GM18498 (cell line): ENCODE results near the gene CHDH.

ENCODE experiments used
- ATAC-seq: cut with Tn5 transposase; IDR thresholded peaks from one replicate; pipeline ENCODE4 v1.9.1; 2021; ENCODE audit warnings: mild to moderate bottlenecking, moderate library complexity; ENCODE audit not compliant: unreplicated experiment

Gene CHDH

DNA sequence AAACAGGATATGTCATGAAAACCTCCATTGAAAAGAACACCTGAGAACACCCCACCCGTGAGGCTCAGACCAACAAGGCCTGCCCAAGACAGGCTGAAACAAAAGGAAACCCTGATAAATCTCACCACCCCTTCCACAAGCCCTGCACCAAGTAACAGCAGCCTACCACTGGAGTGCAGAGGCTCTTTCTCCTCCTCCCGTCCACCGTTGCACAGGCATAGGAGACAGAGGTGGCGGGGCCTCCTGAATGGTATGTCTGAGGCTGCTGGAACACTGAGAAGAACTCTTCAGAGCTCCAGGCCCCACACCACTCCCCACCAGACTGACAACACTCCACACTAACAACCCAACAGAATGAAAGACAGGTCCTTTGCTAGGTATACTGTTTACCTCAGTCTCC is 21.4 kb downstream of the CHDH start:
- ATAC-seq, result no peak

DNA sequence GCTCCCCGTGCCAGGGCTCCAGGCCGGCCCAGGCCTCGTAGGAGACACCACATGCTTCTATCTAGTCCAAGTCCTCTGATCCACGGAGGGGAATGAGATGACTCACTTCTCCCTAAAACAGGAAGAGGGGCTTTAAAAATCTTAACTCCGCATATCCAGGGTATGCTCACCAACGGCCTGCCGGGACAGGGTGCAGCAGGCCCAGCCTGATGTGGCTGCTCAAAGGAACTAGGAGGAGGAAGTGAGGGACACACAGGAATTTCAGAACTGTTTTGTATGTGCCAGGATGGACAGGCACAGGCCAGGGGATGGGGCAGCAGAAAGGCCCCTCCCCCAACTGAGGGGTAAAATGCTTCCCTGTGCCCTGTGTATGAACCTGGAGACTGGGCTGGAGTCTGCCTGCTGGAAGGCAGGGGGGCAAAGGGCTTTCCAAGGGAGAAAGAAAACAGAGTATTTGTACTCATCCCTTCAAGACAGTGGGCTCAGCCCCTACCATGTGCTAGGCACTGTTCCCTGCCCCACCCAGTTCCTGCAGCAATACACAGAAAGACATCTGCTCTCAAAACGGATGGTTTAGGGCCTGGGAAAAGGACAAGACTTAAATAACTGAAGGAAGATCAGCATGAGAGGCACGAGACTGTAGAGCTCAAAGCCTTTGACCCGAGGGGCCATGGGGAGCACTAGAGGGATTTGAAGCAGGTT is 22.1 kb downstream of the CHDH start:
- no peak for ATAC-seq

DNA sequence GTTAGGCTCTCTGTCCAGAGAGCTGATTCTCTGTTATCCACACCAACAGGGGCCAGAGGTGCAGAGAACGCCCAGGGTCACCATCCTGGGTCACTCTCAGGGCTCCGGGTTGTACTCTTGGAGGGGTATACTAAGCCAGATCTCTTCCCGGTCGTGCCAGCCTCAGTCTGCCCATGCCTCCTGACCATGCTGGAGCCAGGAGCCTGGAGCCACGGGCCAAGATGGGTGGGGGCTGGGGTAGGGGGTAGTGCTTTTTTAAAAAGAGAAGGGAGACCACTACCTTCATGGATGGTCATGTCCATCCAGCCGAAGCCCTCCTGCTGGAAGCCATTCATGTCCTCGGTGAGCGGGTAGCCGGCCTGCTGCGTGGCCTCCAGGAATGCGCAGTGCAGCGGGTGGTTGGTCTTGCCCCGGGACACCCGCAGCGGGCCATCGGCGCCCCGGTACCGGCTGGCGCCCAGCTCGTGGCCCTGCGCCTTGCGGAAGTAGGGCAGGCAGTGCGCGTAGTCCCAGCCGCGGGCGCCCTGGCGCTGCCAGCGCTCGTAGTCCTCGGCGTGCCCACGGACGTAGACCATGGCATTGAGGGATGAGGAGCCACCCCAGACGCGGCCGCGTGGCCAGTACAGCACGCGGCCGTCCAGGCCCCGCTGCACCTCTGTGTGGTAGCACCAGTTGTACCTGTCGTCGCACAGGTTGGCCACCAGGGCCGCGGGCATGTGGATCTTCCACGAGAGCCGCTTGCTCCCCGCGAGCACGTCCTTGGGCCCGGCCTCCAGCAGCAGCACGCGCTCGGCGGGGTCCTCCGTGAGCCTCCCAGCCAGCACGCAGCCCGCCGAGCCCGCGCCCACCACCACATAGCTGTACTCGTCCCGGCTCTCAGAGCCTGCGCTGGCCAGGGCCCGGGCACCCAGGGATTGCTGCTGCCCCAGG is 22.9 kb downstream of the CHDH start:
- no peak for ATAC-seq

DNA sequence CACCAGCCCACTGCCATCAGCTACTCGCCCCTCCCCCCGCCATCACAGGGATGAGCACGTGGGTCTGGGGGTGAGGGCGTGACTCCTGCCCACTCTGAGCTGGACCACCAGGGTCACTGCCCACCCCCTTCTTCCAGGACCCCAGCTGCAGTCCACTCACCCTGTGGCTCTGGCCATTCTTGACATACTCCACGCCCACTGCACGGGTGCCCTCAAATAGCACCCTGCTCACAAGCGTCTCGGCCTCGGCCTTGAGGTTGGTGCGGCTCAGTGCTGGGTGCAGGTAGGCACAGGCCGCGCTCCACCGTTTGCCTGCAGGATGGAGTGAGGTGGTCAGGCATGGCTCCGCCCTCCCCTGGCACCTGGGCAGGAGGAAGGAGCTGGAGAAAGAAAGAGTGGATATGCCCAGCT is 23.9 kb downstream of the CHDH start:
- ATAC-seq, result no peak

DNA sequence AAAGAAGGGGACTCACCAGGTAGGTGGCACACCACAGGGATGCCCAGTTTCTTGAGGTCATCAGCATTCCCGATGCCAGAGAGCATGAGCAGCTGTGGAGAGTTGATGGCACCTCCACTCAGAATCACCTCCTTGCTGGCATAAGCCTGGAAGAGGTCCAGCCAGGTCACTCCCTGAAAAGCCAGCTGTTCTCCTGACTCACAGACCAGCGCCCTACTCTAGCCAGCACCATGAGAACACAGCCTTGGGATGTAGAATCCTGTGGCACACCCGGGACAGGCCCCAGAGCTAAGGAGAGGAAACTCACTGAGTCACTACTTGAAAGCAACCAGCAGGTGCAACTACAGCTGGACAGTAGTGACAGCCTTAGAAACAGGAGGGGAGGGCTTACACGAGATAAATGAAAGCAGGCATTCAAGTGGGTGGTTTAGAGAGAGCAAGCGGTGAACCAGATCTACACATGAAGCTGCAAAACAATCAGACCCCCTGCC is 24.5 kb downstream of the CHDH start:
- ATAC-seq, result no peak

DNA sequence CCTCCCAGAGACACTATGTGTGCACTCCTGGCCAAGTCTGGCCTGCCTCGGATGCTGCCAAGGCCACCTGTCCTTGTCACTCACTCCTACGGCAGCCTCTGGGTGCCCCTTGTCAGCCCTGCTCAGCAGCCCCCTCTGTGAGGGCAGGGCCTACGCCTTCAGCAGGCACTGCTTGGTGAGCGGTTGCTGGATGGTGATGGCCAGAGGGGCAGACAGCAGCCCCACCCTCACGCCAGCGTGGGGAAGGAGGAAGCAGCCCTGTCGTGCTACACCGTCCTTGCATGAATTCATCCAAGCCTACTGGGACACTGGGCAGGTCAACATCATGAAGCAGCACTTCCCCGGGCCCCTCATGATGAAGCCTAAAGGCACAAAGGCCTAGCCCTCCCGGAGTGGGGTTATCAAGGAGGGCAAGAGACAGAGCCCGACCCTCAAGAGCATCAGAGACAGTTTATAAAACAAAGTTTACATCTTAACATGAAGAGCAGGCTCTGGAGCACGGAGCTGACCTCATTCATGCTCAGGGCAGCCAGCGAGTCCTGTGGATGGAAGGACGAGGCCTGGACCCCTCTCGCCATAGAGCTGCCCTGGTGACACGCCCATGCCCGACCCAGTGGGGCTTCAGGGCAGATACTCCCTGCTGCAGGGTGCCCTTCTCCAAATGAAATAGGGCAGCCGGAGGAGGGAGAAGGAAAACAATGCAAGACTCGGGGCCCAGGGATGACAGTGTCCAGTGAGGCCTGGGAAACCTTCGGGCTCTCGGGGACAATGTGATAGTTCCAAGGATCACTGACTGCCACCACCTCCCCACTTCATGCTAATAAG is 25.3 kb downstream of the CHDH start:
- ATAC-seq, result no peak

DNA sequence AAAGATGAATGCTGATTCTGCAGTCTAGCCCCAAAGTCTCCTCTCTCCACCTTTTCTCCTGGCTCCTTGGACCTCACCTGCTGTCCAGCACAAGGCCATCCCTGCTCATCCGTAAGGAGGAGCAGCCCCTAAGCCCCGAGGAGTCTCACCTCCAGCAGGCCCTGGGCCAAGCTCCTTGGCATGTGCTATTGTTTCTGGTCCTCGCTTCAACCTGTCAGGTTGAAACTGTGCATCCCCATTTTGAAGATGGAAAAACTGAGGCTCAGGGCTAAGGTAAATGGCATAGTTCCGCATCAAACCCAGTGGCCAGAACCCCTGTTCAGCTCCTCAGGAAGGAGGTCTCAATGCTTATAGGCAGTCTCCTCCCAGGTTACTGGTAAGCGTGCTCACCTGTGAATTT is 26.1 kb downstream of the CHDH start:
- ATAC-seq, result no peak

DNA sequence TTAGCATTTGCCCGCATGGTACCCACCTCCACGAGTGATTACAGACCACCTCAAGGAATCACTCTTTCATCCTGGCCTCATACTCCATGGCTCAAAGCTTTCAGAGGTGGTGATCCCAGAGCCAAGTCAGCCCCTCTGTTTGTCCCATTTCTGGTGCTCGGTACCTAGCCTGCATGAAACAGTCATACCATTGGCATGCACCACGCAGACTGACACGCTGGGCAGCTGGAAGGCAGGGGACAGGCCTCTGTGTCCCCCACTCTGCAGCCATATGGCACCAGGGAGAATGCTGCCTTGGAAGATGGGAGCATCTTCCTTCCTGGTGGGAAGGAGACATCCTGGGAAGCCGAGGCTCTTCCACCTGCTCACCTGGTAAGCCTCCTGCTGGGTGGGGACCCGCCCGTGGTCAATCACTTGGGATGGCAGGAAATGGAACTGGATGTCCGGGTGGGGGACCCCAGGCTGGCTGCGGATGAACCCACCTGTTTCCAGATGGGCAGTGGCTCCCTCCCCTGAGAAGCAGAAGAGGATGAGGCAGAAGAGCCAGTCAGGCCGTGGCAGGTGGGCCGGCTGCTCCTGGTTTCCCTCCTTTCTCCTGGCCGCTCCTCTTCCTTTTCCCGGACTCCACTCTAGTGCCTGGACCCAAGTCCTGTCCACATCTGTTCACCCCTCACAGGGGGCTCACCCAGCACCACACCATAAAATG is 26.9 kb downstream of the CHDH start:
- no peak for ATAC-seq

DNA sequence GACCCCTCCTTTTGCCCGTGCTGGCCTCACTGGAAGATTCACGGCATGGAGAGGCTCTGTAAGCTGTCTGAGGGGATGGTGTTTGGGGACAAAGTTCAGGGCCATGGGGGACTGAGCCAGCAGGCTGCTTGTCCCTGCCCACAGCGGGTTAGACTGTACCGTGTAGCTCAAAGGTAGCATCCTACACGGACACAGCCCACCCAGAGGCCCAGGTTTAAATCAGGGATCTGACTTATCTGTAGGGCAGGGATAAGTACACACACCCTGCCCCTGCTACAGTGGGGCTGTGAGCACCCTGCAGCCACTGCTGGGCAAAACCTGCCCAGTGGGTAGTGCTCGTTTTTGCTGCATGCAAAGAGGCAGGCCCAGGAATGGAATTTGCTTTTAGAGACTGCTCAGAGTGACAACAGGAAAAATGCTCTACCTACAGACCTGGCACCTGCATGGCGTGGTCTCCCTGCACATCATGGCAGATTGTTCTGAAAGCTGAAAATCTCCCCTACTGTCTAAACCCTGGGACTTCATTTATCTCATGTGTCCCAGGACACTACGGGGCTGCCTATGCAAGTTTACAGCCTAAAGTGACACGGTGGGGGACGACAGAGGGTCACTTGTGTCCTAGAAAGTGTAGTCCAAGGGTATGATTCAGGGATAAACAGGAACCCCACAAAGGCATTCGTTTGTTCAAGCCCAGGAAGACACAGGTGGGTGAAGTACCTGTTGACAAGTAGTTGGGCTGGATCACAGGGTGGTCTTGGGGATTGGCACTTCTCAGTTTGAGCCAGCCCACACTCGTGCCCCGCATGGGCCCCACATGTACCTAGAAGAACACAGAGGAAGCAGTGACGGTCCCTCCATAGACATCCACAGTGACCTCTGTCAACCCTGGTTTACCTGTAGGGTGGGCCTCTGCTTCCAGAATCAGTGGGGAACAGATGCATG is 27.7 kb downstream of the CHDH start:
- ATAC-seq, result no peak

DNA sequence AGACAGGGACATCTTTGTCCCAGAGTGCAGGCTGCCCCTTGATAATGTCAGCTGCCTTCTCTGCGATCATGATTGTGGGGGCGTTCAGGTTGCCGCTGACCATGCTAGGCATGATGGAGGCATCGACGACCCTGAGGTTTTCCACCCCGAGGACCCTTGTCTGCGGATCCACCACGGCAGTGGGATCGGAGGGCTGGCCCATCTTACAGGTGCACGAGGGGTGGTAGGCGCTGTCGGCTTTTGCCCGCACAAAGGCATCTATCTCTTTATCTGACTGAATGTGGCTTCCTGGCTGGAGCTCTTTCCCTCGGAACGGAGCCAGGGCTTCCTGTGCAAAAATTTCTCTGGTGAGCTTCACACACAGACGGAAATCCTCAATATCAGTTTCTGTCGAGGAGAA is 28.4 kb downstream of the CHDH start:
- no peak for ATAC-seq

DNA sequence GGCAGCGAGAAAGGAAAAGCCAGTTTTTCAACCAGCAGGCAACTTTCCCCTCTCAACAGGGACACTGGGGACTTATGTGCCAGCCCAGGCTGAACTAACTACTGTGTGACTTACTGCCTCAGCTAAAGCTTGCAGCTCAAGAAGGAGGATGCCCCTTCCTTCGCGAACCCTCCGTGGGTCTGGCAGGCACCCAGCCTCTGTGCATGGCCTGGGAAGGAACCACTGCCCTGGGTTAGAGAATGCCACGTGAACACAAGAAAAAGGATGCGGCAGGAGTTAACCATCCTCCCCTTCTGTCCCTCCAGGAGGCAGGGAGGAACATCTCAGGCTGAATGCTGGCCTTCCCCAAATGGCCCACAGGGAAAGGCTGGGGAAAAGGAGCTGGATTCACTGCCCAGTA is 29.0 kb downstream of the CHDH start:
- no peak for ATAC-seq

DNA sequence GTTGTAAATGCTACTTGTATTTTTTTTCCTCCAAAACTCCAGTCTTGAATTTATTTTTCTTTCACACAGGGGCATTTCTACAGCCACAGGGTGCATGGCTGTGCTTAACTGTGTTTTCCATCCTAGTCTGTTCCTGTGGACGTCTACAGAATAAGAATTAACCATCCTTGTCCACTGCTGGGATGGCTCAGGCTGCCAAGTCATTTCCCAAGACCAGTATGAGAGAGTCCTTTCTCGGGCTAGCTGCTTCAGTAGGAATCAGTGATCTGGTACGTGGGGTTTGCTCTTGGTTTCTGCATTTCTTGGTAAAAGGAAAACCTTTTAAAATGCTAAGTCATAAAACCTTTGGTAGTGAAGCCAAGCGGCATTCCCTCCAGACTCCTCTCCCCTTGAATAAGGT is 29.8 kb downstream of the CHDH start:
- no peak for ATAC-seq

DNA sequence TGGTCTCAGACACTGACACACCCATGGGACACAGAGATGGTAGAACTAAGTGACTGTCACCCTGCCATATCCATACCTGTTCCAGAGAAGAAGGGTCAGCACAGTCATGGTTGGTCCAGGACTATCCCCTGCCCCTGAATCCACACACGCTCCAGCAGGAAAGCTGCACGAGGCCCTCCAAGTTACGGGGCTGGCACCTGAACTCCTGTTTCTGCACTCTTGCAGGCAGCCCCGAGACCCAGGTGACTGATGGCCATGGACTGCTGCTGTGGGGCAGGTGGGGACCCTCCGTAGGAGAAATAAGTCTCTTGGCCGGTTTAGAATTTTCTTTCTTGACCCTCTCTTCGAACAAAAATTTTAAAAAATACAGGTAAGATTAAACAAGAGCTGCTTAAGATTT is 30.6 kb downstream of the CHDH start:
- no peak for ATAC-seq

DNA sequence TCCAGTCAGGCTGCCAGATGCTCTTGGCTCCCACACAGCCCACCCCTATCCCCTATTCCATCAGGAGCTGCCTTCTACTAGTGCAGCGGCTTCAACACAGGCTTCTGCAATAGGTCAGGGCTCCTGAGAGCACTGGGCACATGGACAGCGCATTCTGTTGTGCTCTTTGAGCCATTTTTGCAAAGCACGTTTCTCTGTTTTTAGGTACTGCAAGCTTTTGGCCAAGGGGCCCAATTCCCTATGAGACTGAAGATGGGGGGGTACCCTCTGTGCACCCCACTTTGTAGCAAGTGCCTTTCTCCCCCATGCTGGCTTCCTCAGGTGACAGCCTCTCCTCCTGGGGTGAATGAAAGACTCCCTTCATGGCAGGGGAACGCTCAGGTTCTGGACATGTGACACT is 31.2 kb downstream of the CHDH start:
- no peak for ATAC-seq

DNA sequence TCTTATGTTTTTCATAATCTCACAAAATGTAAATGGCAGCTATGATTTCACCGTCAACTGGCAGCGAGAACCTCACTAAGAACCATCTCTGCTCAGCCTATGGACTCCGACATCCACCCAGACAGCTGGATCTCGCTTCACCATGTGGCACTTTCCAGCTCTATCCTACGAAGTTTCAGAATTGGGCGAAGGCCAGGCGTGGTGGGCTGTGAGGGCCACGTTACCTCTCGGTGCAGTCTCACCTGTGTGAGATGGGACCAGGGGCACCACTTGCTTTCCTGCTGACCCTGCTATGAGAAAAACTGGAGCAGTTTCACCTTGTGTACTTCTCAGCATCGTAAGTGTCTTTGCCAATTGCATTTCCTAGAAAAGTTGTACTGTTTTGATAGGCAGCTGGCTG is 32.3 kb downstream of the CHDH start:
- no peak for ATAC-seq

DNA sequence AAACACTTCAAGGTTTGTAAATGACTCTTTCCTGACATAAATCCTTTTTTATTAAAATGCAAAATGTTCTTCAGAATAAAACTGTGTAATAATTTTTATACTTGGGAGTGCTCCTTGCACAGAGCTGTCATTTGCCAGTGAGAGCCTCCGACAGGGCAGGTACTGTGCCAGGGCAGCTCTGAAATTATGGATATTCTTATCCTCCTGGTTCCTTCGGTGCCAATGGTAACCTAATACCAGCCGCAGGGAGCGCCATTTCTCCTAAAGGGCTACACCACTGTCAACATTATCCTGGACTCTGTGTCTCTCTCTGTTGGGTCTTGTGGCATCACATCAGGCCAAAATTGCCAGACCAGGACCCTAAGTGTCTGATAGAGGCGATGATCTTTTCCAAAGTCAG is 33.0 kb downstream of the CHDH start:
- ATAC-seq, result no peak

DNA sequence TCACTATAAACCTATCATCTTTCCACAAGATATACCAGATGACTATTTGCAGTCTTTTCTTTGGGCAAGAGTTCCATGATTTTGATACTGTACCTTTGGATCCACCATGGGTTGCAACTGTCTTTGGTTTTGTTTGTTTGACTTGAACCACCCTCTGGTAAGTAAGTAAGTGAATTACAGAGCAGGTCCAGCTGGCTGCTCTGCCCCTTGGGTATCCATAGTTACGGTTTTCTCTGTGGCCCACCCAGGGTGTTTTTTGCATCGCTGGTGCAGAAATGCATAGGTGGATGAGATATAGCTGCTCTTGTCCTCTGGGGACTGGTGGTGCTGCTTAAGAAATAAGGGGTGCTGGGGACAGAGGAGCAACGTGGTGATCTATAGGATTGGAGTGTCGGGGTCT is 33.8 kb downstream of the CHDH start:
- no peak for ATAC-seq

DNA sequence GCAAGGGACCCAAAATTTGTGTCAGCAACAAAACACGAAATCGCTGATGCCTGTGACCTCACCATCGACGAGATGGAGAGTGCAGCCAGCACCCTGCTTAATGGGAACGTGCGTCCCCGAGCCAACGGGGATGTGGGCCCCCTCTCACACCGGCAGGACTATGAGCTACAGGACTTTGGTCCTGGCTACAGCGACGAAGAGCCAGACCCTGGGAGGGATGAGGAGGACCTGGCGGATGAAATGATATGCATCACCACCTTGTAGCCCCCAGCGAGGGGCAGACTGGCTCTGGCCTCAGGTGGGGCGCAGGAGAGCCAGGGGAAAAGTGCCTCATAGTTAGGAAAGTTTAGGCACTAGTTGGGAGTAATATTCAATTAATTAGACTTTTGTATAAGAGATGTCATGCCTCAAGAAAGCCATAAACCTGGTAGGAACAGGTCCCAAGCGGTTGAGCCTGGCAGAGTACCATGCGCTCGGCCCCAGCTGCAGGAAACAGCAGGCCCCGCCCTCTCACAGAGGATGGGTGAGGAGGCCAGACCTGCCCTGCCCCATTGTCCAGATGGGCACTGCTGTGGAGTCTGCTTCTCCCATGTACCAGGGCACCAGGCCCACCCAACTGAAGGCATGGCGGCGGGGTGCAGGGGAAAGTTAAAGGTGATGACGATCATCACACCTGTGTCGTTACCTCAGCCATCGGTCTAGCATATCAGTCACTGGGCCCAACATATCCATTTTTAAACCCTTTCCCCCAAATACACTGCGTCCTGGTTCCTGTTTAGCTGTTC is 34.9 kb downstream of the CHDH start:
- ATAC-seq, result no peak
